NB4 (cell line): ENCODE measurements around the gene FARP1.

Experiments
- DNase-seq: peaks from one replicate; pipeline ENCODE4 v3.0.0; 2010; ENCODE audit warnings: low read depth
- H3K4me3 ChIP-seq: one replicate; pipeline ENCODE4 v1.5.1; 2011; ENCODE audit warnings: mild to moderate bottlenecking, low read depth, low read length, moderate library complexity
- MYC ChIP-seq: IDR thresholded peaks from 2 replicates; pipeline ENCODE4 v1.6.1; 2011; ENCODE audit warnings: low read depth, low read length
- POLR2A ChIP-seq: IDR thresholded peaks from 2 replicates; pipeline ENCODE4 v1.6.1; 2011; ENCODE audit warnings: mild to moderate bottlenecking; ENCODE audit not compliant: insufficient read length; ENCODE audit errors: extremely low read depth
- TF ChIP-seq, protein P1 (sequence below): IDR thresholded peaks from one replicate; pipeline ENCODE4 v1.5.1; 2012; ENCODE audit warnings: low read depth, low read length
- TF ChIP-seq, protein P2 (sequence below): IDR thresholded peaks from 2 replicates; pipeline ENCODE4 v1.6.1; 2011; ENCODE audit warnings: low read depth, low read length

The FARP1 gene

DNA sequence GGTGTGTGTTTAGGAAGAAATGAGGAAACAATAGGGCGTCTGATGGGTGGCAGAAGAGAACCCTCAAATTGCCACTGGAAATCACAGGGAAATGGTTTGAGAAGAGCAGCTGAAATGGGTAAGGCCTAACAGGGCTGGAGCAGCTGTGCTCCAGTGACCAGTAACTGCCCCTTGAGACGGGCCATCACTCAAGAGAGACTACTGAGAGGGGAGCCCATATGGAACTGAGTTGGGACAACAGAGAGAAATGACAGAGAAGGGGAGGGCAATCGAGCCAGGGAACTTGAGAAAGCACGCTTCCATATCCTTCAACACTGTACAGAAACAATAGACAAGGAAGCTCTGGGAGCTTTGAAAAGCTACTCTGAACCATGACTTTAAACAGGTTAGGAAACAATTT lies 209.3 kb downstream of the FARP1 start:
- TF ChIP-seq MYC (no peak), POLR2A (no peak)
- TF ChIP-seq, protein P1, sequence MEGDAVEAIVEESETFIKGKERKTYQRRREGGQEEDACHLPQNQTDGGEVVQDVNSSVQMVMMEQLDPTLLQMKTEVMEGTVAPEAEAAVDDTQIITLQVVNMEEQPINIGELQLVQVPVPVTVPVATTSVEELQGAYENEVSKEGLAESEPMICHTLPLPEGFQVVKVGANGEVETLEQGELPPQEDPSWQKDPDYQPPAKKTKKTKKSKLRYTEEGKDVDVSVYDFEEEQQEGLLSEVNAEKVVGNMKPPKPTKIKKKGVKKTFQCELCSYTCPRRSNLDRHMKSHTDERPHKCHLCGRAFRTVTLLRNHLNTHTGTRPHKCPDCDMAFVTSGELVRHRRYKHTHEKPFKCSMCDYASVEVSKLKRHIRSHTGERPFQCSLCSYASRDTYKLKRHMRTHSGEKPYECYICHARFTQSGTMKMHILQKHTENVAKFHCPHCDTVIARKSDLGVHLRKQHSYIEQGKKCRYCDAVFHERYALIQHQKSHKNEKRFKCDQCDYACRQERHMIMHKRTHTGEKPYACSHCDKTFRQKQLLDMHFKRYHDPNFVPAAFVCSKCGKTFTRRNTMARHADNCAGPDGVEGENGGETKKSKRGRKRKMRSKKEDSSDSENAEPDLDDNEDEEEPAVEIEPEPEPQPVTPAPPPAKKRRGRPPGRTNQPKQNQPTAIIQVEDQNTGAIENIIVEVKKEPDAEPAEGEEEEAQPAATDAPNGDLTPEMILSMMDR, result no peak
- TF ChIP-seq, protein P2, sequence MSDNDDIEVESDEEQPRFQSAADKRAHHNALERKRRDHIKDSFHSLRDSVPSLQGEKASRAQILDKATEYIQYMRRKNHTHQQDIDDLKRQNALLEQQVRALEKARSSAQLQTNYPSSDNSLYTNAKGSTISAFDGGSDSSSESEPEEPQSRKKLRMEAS, result no peak
- H3K4me3 ChIP-seq, result no peak overlapping the region
- no peak for DNase-seq

- TF ChIP-seq, protein P2, result no peak
- no peak for TF ChIP-seq POLR2A
- TF ChIP-seq, protein P1, result no peak
- TF ChIP-seq MYC, result no peak
- DNase-seq, result no peak
- H3K4me3 ChIP-seq, result no peak overlapping the region
Measured at GRCh38 chr13:98353750-98354149, 210.9 kb downstream of the FARP1 start.

DNA sequence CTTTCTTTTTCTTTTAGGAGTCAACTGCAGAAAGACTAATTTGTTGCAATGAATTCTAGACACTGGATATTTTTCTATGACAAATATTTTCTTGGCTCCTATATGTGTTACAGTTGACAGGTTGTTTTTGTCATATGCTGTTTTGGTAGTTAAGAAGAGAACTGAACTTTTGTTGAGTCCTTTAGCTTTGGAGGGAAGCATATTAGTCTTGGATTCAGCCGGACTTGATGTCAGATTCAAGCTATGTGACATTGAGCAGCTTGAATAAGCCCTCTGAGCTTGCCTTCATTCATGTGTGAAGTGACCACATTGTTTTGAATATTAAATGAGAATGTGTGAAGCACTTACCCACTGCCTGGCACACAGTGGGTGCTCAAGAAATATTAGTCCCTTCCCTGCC lies 216.0 kb downstream of the FARP1 start:
- TF ChIP-seq, protein P2, result no peak
- no peak for TF ChIP-seq MYC
- TF ChIP-seq, protein P1, result no peak
- no peak for TF ChIP-seq POLR2A
- DNase-seq, result no peak
- no peak overlapping the region for H3K4me3 ChIP-seq

DNA sequence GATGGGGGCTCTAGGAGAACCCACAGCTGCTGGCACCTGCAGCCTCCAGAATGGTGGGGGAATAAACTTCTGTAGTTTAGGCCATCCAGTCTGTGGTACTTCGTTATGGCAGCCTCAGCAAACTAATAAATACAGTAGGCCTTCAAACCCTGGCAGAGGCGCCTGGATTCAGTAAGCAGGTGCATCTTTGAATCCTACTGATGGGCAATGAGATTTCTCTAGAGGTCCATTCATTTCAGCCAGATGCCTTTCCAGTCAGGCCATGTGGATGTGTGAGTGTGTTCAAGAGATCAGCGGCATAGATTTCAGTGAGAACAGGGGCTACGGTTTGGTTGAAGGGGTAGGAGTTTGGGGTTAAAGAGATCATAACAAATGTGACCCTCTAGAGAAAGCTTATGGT lies 217.7 kb downstream of the FARP1 start:
- no peak for DNase-seq
- TF ChIP-seq, protein P1, result no peak
- TF ChIP-seq, protein P2, result no peak
- TF ChIP-seq POLR2A, result no peak
- no peak for TF ChIP-seq MYC
- no peak overlapping the region for H3K4me3 ChIP-seq

GRCh38 chr13:98363326-98363725 lies 220.4 kb downstream of the FARP1 start:
- no peak for DNase-seq
- TF ChIP-seq MYC (no peak), POLR2A (no peak)
- TF ChIP-seq, protein P2, result no peak
- TF ChIP-seq, protein P1, result no peak
- no peak overlapping the region for H3K4me3 ChIP-seq

DNA sequence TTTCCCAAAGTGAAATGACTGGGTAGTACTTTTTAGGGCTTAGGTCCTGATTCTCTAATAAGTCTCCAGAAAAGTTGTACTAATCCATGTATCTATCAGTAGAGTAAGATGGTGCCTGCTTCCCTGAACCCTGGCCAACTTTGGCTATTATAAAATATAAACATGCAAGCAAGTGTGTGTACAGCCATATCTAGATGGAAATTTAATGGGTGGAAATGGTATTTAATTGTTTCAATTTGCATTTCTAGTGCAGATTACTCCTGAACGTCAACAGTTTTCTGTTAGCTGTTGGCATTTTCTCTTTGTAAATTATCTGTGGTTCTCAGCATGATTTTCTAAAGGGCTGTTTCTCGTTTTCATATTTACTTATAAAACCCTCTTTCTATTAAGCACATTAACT lies 221.3 kb downstream of the FARP1 start:
- no peak overlapping the region for H3K4me3 ChIP-seq
- TF ChIP-seq, protein P2, result no peak
- TF ChIP-seq, protein P1, result no peak
- TF ChIP-seq POLR2A (no peak), MYC (no peak)
- no peak for DNase-seq
